Trophoblast cell (in vitro differentiated cells and primary cell): Measurements from ENCODE around the gene EFCAB7.
"Not testable (repeated sequence)": the region's sequence is repeated elsewhere in the genome, so short reads cannot be mapped to it uniquely, and the experiment has no call there.

ENCODE experiments used
- DNase-seq, 2 donors: peaks; one replicate each; pipeline ENCODE4 v3.0.0-alpha.2; 2016
- H2AFZ ChIP-seq: 2 replicates; pipeline ENCODE4 v1.6.1; 2013; ENCODE audit warnings: low read length, moderate library complexity, mild to moderate bottlenecking; ENCODE audit not compliant: insufficient read depth, poor library complexity
- H2AK5ac ChIP-seq: 2 replicates; pipeline ENCODE4 v1.6.1; 2013; ENCODE audit warnings: mild to moderate bottlenecking, low read length
- H2BK120ac ChIP-seq: 2 replicates; pipeline ENCODE4 v1.6.1; 2013; ENCODE audit warnings: low read length, mild to moderate bottlenecking, moderate library complexity; ENCODE audit not compliant: insufficient read depth, poor library complexity
- H2BK12ac ChIP-seq: 2 replicates; pipeline ENCODE4 v1.6.1; 2013; ENCODE audit warnings: mild to moderate bottlenecking, low read length, moderate library complexity
- H2BK5ac ChIP-seq: 2 replicates; pipeline ENCODE4 v1.6.1; 2013; ENCODE audit warnings: low read length, low read depth, moderate library complexity, mild to moderate bottlenecking; ENCODE audit not compliant: poor library complexity
- H3K14ac ChIP-seq: 2 replicates; pipeline ENCODE4 v1.6.1; 2013; ENCODE audit warnings: mild to moderate bottlenecking, low read length
- H3K18ac ChIP-seq: 2 replicates; pipeline ENCODE4 v1.6.1; 2013; ENCODE audit warnings: mild to moderate bottlenecking, low read length
- H3K23ac ChIP-seq: 2 replicates; pipeline ENCODE4 v1.6.1; 2013; ENCODE audit warnings: low read length
- H3K27ac ChIP-seq: 2 replicates; pipeline ENCODE4 v1.5.1; 2013; ENCODE audit warnings: low read depth, mild to moderate bottlenecking, inconsistent platforms, low read length, moderate library complexity
- H3K27me3 ChIP-seq: 2 replicates; pipeline ENCODE4 v1.6.1; 2013; ENCODE audit warnings: inconsistent platforms, mild to moderate bottlenecking, low read length, moderate library complexity; ENCODE audit not compliant: insufficient read depth
- H3K36me3 ChIP-seq, 2 experiments: 1 replicate in 1 of 2; 2 replicates in 1 of 2; pipeline ENCODE4 v1.6.1; 2013; ENCODE audit warnings: low read length in 2 of 2, mild to moderate bottlenecking in 2 of 2, moderate library complexity in 1 of 2; ENCODE audit not compliant: insufficient read depth in 2 of 2, control insufficient read depth in 1 of 2
- H3K4ac ChIP-seq: 2 replicates; pipeline ENCODE4 v1.6.1; 2013; ENCODE audit warnings: low read depth, mild to moderate bottlenecking, low read length, moderate library complexity
- H3K4me1 ChIP-seq, 2 experiments: 1 replicate in 1 of 2; 2 replicates in 1 of 2; pipeline ENCODE4 v1.6.1; 2013; ENCODE audit warnings: low read length in 2 of 2, mild to moderate bottlenecking in 2 of 2, moderate library complexity in 1 of 2; ENCODE audit not compliant: insufficient read depth in 2 of 2, control insufficient read depth in 1 of 2
- H3K4me2 ChIP-seq: 2 replicates; pipeline ENCODE4 v1.6.1; 2013; ENCODE audit warnings: inconsistent platforms, mild to moderate bottlenecking, low read length, moderate library complexity
- H3K4me3 ChIP-seq: 2 replicates; pipeline ENCODE4 v1.5.1; 2013; ENCODE audit warnings: mild to moderate bottlenecking, low read depth, low read length, inconsistent platforms
- H3K79me1 ChIP-seq: one replicate; pipeline ENCODE4 v1.6.1; 2013; ENCODE audit warnings: low read length
- H3K79me2 ChIP-seq: 2 replicates; pipeline ENCODE4 v1.6.1; 2013; ENCODE audit warnings: low read length, mild to moderate bottlenecking; ENCODE audit not compliant: control insufficient read depth, insufficient read depth, poor library complexity
- H3K9ac ChIP-seq: 2 replicates; pipeline ENCODE4 v1.6.1; 2013; ENCODE audit warnings: mild to moderate bottlenecking, low read length
- H3K9me3 ChIP-seq: 2 replicates; pipeline ENCODE4 v1.6.1; 2013; ENCODE audit warnings: low read depth, mild to moderate bottlenecking, control low read depth, inconsistent platforms, low read length; ENCODE audit not compliant: insufficient read depth
- H4K12ac ChIP-seq: 2 replicates; pipeline ENCODE4 v1.6.1; 2013; ENCODE audit warnings: low read depth, mild to moderate bottlenecking, low read length, moderate library complexity
- H4K8ac ChIP-seq: 2 replicates; pipeline ENCODE4 v1.6.1; 2013; ENCODE audit warnings: low read depth, mild to moderate bottlenecking, low read length, moderate library complexity
- H4K91ac ChIP-seq: one replicate; pipeline ENCODE4 v1.6.1; 2013; ENCODE audit warnings: low read depth, mild to moderate bottlenecking, low read length, moderate library complexity
- WGBS: extraction: QIAGEN DNeasy Blood & Tissue Kit; methylation state at CpG from one replicate; pipeline ENCODE4 v1.1.7; 2013; ENCODE audit warnings: missing lambda C conversion rate; ENCODE audit not compliant: insufficient read length, insufficient coverage; ENCODE audit errors: extremely low coverage; 5-methylcytosine and 5-hydroxymethylcytosine counted together

Gene EFCAB7

DNA sequence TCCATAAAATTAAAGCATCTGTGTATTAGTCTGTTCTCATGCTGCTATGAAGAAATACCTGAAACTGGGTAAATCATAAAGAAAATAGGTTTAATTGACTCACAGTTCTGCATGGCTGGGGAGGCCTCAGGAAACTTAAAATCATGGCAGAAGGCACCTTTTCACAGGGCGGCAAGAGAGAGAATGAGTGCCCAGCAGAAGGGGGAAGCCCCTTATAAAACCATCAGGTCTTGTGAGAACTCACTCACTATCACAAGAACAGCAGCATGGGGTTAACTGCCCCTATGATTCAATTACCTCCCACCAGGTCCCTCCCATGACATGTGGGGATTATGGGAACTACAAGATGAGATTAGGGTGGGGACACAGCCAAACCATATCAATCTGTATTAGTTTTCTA, 63.0 kb downstream of the EFCAB7 start:
- not testable (repeated sequence) for H3K4me3 ChIP-seq, H3K4me2 ChIP-seq, H3K4ac ChIP-seq, H3K4me1 ChIP-seq, H3K14ac ChIP-seq, H3K79me2 ChIP-seq, H4K12ac ChIP-seq, H3K18ac ChIP-seq, H2BK12ac ChIP-seq, H4K8ac ChIP-seq, H3K9ac ChIP-seq, H3K79me1 ChIP-seq, H2AFZ ChIP-seq, H3K9me3 ChIP-seq, H2BK5ac ChIP-seq, H3K27me3 ChIP-seq, H2BK120ac ChIP-seq, DNase-seq, H4K91ac ChIP-seq, H3K23ac ChIP-seq, H2AK5ac ChIP-seq, H3K27ac ChIP-seq, H3K36me3 ChIP-seq
- WGBS: no CpG with 5 or more reads among the region's 1 CpG

- H2AK5ac ChIP-seq: no peak overlapping the region
- H4K8ac ChIP-seq: no peak overlapping the region
- H3K27me3 ChIP-seq: no peaks in the 10 kb centered on the region
- no peak overlapping the region for H2AFZ ChIP-seq
- no peak overlapping the region for H3K23ac ChIP-seq
- H3K4me1 ChIP-seq: peaks cover 0 to 3% of the 10 kb centered on the region in 2 experiments
- no peaks in the 10 kb centered on the region for H3K36me3 ChIP-seq
- no peak overlapping the region for H3K4ac ChIP-seq
- H2BK5ac ChIP-seq: no peak overlapping the region
- H3K9ac ChIP-seq: no peak overlapping the region
- no peak overlapping the region for H3K18ac ChIP-seq
- no peak for DNase-seq
- H4K12ac ChIP-seq: no peak overlapping the region
- no peak overlapping the region for H3K4me2 ChIP-seq
- no peaks in the 10 kb centered on the region for H3K79me2 ChIP-seq
- H3K14ac ChIP-seq: no peak overlapping the region
- H3K9me3 ChIP-seq: no peaks in the 10 kb centered on the region
- WGBS: no CpG with 5 or more reads among the region's 3 CpGs
- no peak overlapping the region for H2BK120ac ChIP-seq
- no peak overlapping the region for H4K91ac ChIP-seq
- H2BK12ac ChIP-seq: no peak overlapping the region
- H3K4me3 ChIP-seq: no peak overlapping the region
- H3K79me1 ChIP-seq: peaks cover 9% of the 10 kb centered on the region
- no peak overlapping the region for H3K27ac ChIP-seq
Measured at GRCh38 chr1:63590166-63590560, 66.8 kb downstream of the EFCAB7 start.

GRCh38 chr1:63592536-63593302, 69.4 kb downstream of the EFCAB7 start:
- no peaks in the 10 kb centered on the region for H3K9me3 ChIP-seq
- H3K79me1 ChIP-seq: peaks cover 9% of the 10 kb centered on the region
- no peak overlapping the region for H4K12ac ChIP-seq
- H2BK5ac ChIP-seq: no peak overlapping the region
- H4K91ac ChIP-seq: no peak overlapping the region
- peak; percentile 52 to 65 for DNase-seq
- no peaks in the 10 kb centered on the region for H3K27me3 ChIP-seq
- H3K4me3 ChIP-seq: peak overlapping the region; percentile 90
- no peak overlapping the region for H2BK12ac ChIP-seq
- peak overlapping the region; percentile 42 for H3K9ac ChIP-seq
- no CpG with 5 or more reads among the region's 18 CpGs for WGBS
- H4K8ac ChIP-seq: no peak overlapping the region
- H3K4ac ChIP-seq: no peak overlapping the region
- H3K18ac ChIP-seq: peak overlapping the region; percentile 42
- H2BK120ac ChIP-seq: no peak overlapping the region
- H3K36me3 ChIP-seq: no peaks in the 10 kb centered on the region
- peaks cover 0 to 3% of the 10 kb centered on the region in 2 experiments for H3K4me1 ChIP-seq
- H2AFZ ChIP-seq: peak overlapping the region; percentile 77
- H3K4me2 ChIP-seq: peak overlapping the region; percentile 66
- H3K27ac ChIP-seq: no peak overlapping the region
- no peak overlapping the region for H2AK5ac ChIP-seq
- no peak overlapping the region for H3K23ac ChIP-seq
- no peak overlapping the region for H3K14ac ChIP-seq
- H3K79me2 ChIP-seq: no peaks in the 10 kb centered on the region

DNA sequence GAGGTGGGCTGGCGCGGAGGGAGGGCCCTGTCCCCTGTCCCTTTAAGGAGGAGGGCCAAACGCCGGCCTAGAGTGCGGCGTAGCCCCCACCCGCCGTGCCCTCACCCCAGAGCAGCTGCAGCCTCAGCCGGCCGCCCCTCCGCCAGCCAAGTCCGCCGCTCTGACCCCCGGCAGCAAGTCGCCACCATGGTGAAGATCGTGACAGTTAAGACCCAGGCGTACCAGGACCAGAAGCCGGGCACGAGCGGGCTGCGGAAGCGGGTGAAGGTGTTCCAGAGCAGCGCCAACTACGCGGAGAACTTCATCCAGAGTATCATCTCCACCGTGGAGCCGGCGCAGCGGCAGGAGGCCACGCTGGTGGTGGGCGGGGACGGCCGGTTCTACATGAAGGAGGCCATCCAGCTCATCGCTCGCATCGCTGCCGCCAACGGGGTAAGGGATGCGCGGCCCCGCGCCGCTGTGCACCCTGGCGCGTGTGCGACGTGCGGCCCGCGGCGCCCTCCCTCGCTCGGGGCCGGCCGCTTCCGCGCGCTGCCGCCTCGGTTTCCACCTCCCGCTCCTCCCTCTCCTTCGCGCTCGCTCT, 70.1 kb downstream of the EFCAB7 start, which contains the start of gene PGM1:
PGM1 (plus strand) TSS at position 109 of the 583 bp plus-strand sequence; CDS start at position 187, 78 bp downstream.
- Histone ChIP-seq H3K4me1 (peaks cover 0 to 3% of the 10 kb centered on the region in 2 experiments), H3K9ac (peak within 1 kb of the TSS; percentile 69), H3K27me3 (no peaks in the 10 kb centered on the region), H3K27ac (peak within 1 kb of the TSS; percentile 22), H3K79me1 (peaks cover 9% of the 10 kb centered on the region), H3K23ac (no peak within 1 kb of the TSS), H3K4me3 (peak within 1 kb of the TSS; percentile 90), H2BK12ac (peak within 1 kb of the TSS; percentile 6), H3K4ac (peak within 1 kb of the TSS; percentile 7), H2BK120ac (peak within 1 kb of the TSS; percentile 49), H4K12ac (peak within 1 kb of the TSS; percentile 50), H4K8ac (peak within 1 kb of the TSS; percentile 85), H3K18ac (peak within 1 kb of the TSS; percentile 51), H3K14ac (peak within 1 kb of the TSS; percentile 52), H2AFZ (peak within 1 kb of the TSS; percentile 77), H2AK5ac (no peak within 1 kb of the TSS), H3K79me2 (no peaks in the 10 kb centered on the region), H2BK5ac (no peak within 1 kb of the TSS), H4K91ac (peak within 1 kb of the TSS; percentile 57), H3K4me2 (peak within 1 kb of the TSS; percentile 66), H3K9me3 (no peaks in the 10 kb centered on the region), H3K36me3 (no peaks in the 10 kb centered on the region)
- peak; percentile 78 for DNase-seq
- no CpG with 5 or more reads among the region's 64 CpGs for WGBS
